Measurements from ENCODE around the gene SARS2.
A peak's percentile ranks its signal among the peaks of the same experiment; 100 is the strongest.
"Not testable (repeated sequence)": the region's sequence is repeated elsewhere in the genome, so short reads cannot be mapped to it uniquely, and the experiment has no call there.

The SARS2 gene

GRCh38 chr19:38929929-38930775, at the start of gene SARS2:
SARS2 (minus strand) TSS chr19:38930763; CDS start chr19:38930736, 27 bp downstream.
- DNase-seq, result peak; percentile 67 to 100 (median 96)

GRCh38 chr19:38979812-38980211, 49.2 kb upstream of the SARS2 start:
- DNase-seq, result no peak

DNA sequence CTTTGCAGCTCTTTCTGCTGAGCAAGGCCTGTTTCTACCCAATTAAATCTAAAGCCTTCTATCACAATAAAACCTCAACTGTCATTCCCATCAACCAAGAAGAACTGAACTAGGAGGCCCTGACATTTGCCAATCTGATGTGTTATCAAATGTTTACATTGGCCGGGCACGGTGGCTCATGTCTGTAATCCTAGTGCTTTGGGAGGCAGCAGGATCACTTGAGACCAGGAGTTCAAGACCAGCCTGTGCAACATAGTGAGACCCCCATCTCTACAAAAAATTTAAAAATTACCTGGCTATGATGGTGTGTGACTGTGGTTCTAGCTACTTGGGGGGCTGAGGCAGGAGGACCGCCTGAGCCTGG, 47.7 kb upstream of the SARS2 start:
- no peak for DNase-seq

GRCh38 chr19:38977445-38978325, 47.1 kb upstream of the SARS2 start:
- DNase-seq, result no peak

DNA sequence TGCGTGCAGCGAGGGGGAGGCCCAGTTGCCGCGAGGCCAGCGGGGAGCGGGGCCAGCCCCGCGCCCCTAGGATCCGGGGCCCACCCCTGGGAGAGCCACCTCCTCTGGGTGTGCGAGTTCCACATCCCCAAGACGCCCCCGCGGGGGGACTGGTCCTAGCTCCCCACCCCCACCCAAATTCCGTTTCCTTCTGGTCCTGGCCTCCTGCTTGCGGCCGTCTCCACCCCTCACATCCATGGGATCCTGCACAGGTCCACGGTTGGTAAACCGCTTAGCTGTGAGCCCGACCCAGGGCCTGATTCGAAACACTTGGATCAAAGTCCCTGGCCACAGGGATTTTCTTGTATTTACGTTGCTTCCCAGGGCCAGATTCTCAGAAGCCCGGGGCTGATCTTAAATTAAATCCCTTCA, 45.3 kb upstream of the SARS2 start:
- peak in 13 of 56 donors; percentile 6 to 58 (median 34) for DNase-seq

DNA sequence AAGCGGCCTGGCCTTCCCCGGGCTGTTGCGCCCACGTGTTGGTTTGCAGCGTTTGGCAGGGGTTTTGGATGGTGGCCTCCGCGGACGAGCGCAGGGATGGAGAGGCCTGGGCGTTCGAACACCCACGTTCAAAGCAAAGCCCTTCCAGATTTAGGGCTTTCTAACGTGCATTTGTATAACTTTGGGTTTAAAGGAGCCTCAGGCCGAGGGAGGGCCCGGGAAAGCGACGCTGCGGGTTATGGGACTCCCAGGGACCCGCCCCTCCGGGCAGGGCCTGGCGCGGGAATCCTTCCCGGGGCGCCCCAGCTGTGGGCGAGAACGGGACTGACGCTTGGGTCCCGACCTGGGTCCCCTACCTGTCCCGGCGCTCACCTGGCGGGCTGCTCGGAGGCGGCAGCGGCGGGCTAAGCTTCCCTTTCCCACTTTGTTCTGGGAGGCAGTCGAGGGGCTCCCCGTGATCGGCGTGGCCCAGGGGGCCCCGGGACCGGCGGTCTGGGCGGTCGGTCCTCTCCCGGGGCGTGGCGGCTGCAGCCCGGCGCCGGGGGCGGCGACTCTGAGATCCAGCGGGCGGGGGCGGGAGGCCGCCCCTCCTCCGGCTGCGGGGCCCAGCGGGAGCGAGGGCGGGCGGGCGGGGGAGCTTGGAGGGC, 44.8 kb upstream of the SARS2 start, which contains the start of gene FBXO17:
Gene FBXO17 (minus strand): TSS at position 529 of the 647 bp plus-strand sequence. CDS start 25,423 bp downstream, outside the sequence.
- peak in 36 of 56 donors; percentile 4 to 58 (median 28) for DNase-seq

DNA sequence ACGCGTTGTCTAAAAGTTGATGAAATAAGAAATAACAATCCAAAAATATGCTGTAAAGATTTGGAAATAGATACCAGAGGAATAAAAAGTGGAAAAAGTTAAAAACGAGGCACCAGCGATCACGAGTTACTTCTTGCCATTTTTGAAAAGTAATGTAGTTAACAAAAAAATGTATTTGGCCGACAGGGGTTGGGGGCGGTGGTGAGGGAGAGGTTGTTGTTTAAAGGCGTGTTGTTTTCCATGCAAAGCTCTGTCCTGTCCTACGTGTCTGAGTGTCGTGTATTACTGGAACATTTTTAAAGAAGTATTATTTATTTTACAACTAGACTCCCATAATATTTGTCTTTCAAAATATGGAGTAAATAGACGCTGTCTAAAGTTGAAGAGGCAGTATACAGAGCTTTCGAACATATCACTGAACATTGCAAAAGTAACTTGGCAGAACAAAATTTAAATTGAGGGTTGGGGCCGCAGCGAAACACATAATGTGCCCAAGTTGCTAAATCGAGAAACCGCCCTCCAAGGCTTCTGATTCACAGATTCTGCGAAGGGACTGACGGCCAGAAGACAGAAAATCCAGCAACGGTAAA, 44.2 kb upstream of the SARS2 start:
- DNase-seq, result no peak

GRCh38 chr19:38971672-38972071, 41.1 kb upstream of the SARS2 start:
- DNase-seq, result no peak

DNA sequence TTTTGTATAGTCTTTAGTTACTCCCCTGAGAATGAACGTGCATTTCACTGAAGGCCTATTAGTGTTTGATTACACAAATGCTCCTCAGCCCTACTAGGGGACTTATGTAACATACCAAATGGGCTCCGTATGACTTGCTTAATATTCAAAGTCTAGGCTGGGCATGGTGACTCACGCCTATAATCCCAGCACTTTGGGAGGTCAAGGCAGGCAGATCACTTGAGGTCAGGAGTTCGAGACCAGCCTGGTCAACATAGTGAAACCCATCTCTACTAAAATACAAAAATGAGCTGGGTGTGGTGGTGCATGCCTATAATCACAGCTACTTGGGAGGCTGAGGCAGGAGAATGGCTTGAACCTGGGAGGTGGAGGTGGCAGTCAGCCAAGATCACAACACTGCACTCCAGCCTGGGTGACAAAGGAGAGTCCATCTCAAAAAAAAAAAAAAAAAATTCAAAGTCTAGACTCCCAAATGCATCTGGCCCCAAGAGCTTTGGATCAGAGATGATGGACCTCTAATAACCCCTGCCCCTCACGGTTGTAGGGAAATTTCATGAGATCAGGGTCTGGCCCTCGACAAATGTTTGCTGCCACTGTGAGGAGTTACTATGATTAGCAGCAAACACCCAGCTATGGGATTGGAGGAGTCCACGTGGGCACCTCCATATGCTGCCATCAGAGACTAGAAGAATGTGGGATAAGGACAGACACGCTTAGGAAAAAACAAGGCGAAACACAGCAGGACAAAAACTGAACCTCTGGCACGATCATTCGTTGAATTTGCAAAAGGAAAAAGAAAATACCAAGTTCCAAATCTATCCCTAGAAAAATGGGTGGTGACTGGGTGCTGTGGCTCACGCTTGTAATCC, 40.3 kb upstream of the SARS2 start:
- DNase-seq, result no peak

DNA sequence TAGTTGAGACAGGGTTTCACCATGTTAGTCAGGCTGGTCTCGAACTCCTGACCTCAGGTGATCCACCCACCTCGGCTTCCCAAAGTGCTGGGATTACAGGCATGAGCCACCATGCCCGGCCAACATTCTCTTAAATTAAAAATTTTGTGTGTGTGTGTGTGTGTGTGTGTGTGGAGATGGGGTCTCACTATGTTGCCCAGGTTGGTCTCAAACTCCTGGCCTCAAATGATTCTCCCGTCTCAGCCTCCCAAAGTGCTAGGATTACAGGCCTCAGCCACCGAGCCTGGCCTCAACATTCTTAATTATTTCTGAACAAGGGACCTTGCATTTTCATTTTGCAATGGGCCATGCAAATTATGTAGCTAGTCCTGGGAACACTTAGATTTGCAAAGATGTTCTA, 35.6 kb upstream of the SARS2 start:
- DNase-seq, result not testable (repeated sequence)

DNA sequence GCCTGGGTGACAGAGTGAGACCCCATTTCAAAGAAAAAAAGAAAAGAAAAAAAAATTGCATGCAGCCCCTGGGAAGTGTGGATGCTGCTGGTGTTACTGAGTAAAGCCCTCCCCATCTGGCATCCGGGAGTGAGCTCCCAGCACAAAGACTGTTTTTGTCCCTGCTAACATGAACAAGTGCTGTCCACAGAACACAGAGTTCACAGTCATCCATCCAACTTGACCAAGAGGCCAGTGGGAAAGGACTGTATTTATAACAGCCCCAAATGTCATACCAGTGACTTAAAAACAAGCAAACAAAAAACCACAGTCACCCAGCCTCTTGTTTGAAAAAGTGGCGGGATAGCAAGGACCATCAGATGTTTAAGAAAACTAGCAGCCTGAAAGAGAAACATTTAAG, 34.2 kb upstream of the SARS2 start:
- no peak for DNase-seq

DNA sequence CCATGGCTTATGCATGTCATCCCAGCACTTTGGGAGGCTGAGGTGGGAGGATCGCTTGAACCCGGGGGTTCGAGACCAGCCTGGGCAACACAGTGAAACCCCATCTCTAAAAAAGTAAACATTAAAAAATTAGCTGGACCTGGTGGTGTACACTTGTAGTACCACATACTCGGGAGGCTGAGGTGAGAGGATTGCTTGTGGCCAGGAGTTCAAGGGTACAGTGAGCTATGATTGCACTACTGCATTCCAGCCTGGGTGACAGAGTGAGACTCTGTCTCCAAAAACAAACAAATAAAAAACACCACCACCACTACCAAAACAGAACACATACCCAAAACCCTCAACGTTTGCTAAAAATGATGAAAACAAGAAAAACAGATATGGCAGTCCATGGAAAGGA, 29.1 kb upstream of the SARS2 start:
- no peak for DNase-seq

GRCh38 chr19:38958301-38958700, 27.7 kb upstream of the SARS2 start:
- no peak for DNase-seq

- no peak for DNase-seq
Observed at GRCh38 chr19:38956264-38956663, 25.7 kb upstream of the SARS2 start.

DNA sequence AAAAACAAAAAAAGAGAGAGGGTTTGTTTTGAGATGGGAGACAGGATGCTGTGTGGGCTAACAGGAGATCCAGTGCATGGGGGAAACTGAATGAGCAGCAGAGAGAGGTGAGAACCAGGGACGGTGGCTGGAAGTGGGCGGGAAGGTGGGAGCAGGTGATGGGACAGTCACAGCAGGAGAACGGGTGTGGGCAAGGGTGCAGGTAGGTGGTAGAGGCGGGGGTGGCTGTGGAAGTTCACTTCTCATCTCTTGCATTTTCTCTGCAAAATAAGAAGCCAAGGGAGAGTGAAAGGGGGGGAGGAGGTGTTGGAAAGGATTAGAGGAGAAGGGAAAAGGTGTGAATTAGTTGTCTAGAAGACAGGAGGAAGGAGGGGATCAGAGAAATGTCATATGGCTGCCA, 23.1 kb upstream of the SARS2 start:
- DNase-seq, result peak in 13 of 56 donors; percentile 3 to 48 (median 12)

DNA sequence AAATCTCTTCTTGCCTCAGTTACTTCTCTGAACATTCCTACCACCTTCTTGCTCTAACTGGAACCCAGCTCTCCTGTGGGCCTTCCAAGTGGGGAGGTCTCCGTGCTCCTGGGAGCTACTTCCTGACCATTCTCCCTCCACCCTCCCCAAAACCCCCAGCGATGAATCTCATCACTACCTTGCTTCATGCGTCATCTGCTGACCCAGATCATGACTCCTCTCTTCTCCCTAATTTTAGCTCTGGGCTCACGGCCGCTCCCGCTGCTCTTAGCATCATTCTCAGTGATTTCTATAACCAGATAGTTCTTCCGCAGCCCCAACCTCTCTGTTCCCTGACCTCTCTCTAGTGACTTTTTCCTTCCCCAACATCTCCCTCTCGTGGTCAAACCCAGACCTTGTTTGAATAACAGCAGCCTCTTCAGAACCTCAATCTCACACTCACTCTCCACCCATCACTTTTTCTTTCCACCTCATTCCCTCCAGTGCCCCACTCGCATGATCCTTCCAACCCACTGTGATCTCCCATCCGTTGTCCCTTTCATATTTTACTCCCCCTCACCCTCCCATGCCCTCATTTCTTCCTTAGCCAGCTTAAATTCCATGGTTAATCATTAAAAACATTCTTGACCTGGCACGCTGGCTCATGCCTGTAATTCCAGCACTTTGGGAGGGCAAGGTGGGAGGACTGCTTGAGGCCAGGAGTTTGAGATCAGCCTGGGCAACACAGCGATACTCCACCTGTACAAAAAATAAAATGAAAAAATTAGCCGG, 22.0 kb upstream of the SARS2 start:
- DNase-seq, result peak in 2 of 56 donors; percentile 7 to 10

DNA sequence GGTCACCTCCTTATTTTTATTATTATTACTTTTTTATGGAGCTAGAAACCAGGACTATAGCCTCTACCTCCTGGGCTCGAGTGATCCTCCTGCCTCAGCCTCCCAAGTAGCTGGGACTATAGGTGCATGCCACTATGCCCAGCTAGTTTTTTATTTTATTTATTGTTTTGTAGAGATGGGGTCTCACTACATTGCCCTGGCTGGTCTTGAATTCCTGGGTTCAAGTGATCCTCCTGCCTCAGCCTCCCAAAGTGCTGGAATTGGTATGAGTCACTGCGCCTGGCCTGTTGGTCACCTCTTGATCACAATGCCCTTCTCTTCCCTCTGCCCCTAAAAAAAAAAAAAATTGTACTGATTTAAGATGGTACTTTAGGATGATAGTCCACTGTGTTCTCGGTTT, 20.6 kb upstream of the SARS2 start:
- DNase-seq, result no peak

DNA sequence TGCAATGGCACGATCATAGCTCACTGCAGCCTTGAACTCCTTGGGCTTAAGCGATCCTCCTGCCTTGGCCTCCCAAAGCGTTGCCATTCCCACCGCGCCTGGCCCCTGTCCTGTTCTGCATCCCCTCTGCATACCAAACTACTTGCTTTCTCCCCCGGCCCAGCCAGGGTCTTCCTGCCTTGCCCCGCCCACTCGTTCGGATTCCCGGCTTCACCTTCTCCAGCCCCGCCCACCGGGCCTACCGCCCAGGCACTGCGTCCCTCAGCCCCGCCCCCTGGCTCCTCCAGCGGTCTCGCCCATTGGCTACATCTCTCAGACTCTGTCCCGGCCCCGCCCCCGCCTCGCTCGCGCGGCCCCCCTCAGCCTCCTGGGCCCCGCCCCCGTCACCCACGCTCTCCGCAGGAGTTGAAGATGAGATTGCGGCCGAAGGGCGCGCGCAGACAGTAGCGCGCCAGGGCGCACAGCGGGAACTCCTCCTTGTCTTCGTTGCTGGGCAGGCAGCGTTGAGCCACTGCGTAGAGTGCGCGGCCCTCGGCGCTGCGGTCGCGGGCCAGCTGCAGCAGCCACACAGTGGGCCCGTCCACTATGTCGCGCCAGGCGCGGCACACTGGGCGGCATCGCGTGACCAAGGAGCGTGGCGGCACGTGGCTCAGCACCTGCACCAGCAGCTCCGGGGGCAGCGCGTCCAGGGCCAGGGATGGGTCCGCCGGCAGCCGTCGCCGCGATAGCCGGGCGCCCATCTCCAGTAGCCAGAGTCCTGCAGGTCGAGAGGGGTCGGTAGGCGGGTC, 19.2 kb upstream of the SARS2 start:
- peak in 55 of 56 donors; percentile 9 to 95 (median 80) for DNase-seq
